Mesothelial cell of epicardium (in vitro differentiated cells): ENCODE measurements around the gene CEP70. TPM values are rescaled to one million over a fixed set of nuclear protein-coding genes. Genes with fewer than 3 reads are reported as not detected.

Source experiments
- DNase-seq, 2 experiments: peaks; one replicate each; pipeline ENCODE4 v3.0.0; 2021; ENCODE audit warnings: low spot score in 2 of 2; ENCODE audit not compliant: unreplicated experiment in 2 of 2
- H3K27ac Mint-ChIP-seq: 2 replicates; pipeline ENCODE4 v1.8.0; 2021; ENCODE audit warnings: mixed read lengths
- H3K27me3 Mint-ChIP-seq: 2 replicates; pipeline ENCODE4 v1.8.0; 2021; ENCODE audit warnings: low read depth, mixed read lengths
- H3K36me3 Mint-ChIP-seq: 2 replicates; pipeline ENCODE4 v1.8.0; 2021; ENCODE audit warnings: mixed read lengths
- H3K4me1 Mint-ChIP-seq: 2 replicates; pipeline ENCODE4 v1.8.0; 2021; ENCODE audit warnings: mixed read lengths
- H3K4me3 Mint-ChIP-seq: 2 replicates; pipeline ENCODE4 v1.8.0; 2021; ENCODE audit warnings: mild to moderate bottlenecking, moderate library complexity, mixed read lengths
- H3K9me3 Mint-ChIP-seq: 2 replicates; pipeline ENCODE4 v1.8.0; 2021; ENCODE audit warnings: mixed read lengths
- CTCF ChIP-seq: fragments of 200-600 bp; sonication (generic); IDR thresholded peaks from one replicate; pipeline ENCODE4 v1.5.0; 2021; ENCODE audit warnings: antibody characterized with exemption; ENCODE audit not compliant: unreplicated experiment
- total RNA-seq: library from RNA; stranded (reverse); gene quantifications from 3 replicates; pipeline ENCODE4 v1.2.1, GENCODE V29; 2021

The CEP70 gene
- total RNA-seq, 1 donor from 2014 or later: 51.5 TPM

GRCh38 chr3:138473391-138473790 lies 120.7 kb downstream of the CEP70 start:
- Mint-ChIP-seq H3K27ac (no peak overlapping the region), H3K27me3 (no peaks in the 10 kb centered on the region), H3K4me3 (no peak overlapping the region)

GRCh38 chr3:138472141-138472825 lies 121.8 kb downstream of the CEP70 start:
- no peak overlapping the region for H3K4me3 Mint-ChIP-seq
- H3K4me1 Mint-ChIP-seq: peaks cover 6% of the 10 kb centered on the region
- TF ChIP-seq CTCF: no peak
- no peaks in the 10 kb centered on the region for H3K36me3 Mint-ChIP-seq
- DNase-seq: no peak
- H3K27me3 Mint-ChIP-seq: no peaks in the 10 kb centered on the region
- no peaks in the 10 kb centered on the region for H3K9me3 Mint-ChIP-seq
- no peak overlapping the region for H3K27ac Mint-ChIP-seq

More at GRCh38 chr3:138473391-138473790, 120.7 kb downstream of the CEP70 start:
- H3K4me1 Mint-ChIP-seq: peaks cover 6% of the 10 kb centered on the region
- H3K36me3 Mint-ChIP-seq: no peaks in the 10 kb centered on the region
- TF ChIP-seq CTCF: no peak
- no peaks in the 10 kb centered on the region for H3K9me3 Mint-ChIP-seq
- DNase-seq: no peak

- H3K9me3 Mint-ChIP-seq: no peaks in the 10 kb centered on the region
Measured at GRCh38 chr3:138471481-138471880, 122.6 kb downstream of the CEP70 start.

GRCh38 chr3:138470687-138471086 lies 123.4 kb downstream of the CEP70 start:
- Mint-ChIP-seq H3K27ac (no peak overlapping the region), H3K4me1 (peaks cover 15% of the 10 kb centered on the region), H3K36me3 (no peaks in the 10 kb centered on the region), H3K9me3 (no peaks in the 10 kb centered on the region), H3K4me3 (no peak overlapping the region), H3K27me3 (no peaks in the 10 kb centered on the region)
- no peak for DNase-seq
- no peak for TF ChIP-seq CTCF

More at GRCh38 chr3:138471481-138471880, 122.6 kb downstream of the CEP70 start:
- DNase-seq: no peak
- Mint-ChIP-seq H3K4me3 (no peak overlapping the region), H3K4me1 (peaks cover 10% of the 10 kb centered on the region), H3K36me3 (no peaks in the 10 kb centered on the region), H3K27me3 (no peaks in the 10 kb centered on the region), H3K27ac (no peak overlapping the region)
- no peak for TF ChIP-seq CTCF

- Mint-ChIP-seq H3K4me3 (no peak overlapping the region), H3K27ac (no peak overlapping the region), H3K36me3 (no peaks in the 10 kb centered on the region), H3K4me1 (peaks cover 15% of the 10 kb centered on the region), H3K9me3 (no peaks in the 10 kb centered on the region), H3K27me3 (no peaks in the 10 kb centered on the region)
- DNase-seq: no peak
- TF ChIP-seq CTCF: no peak
Measured at GRCh38 chr3:138469874-138470273, 124.2 kb downstream of the CEP70 start.
